Measurements from ENCODE around the gene ADPRS.

Gene ADPRS

DNA sequence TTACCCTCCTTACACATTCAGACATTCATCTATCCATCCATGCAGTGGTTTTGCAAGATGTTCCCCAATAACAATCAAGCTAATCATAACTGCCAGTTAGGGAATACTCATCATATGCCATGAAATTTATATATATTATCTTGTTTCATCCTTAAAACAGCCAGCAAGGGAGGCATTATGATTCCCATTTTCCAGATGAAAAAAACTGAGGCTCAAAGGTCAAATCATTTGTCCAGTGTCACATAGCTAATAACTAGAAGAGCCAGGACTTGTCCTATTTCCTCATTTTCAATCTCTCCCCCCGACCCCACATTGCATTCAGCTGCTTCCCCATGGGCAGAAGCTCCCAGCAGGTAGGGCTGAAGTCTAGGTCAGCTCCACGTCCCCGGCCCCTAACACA lies 43.3 kb downstream of the ADPRS start:
- TF ChIP-seq, protein P1, sequence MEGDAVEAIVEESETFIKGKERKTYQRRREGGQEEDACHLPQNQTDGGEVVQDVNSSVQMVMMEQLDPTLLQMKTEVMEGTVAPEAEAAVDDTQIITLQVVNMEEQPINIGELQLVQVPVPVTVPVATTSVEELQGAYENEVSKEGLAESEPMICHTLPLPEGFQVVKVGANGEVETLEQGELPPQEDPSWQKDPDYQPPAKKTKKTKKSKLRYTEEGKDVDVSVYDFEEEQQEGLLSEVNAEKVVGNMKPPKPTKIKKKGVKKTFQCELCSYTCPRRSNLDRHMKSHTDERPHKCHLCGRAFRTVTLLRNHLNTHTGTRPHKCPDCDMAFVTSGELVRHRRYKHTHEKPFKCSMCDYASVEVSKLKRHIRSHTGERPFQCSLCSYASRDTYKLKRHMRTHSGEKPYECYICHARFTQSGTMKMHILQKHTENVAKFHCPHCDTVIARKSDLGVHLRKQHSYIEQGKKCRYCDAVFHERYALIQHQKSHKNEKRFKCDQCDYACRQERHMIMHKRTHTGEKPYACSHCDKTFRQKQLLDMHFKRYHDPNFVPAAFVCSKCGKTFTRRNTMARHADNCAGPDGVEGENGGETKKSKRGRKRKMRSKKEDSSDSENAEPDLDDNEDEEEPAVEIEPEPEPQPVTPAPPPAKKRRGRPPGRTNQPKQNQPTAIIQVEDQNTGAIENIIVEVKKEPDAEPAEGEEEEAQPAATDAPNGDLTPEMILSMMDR (conservative IDR thresholded peaks at IDR 0.05; ENCODE audit: low read length) = no peak
- no peak overlapping the region for H3K4me3 ChIP-seq (ENCODE audit: low read length)
- DNase-seq (ENCODE audit: low read depth) = no peak

DNA sequence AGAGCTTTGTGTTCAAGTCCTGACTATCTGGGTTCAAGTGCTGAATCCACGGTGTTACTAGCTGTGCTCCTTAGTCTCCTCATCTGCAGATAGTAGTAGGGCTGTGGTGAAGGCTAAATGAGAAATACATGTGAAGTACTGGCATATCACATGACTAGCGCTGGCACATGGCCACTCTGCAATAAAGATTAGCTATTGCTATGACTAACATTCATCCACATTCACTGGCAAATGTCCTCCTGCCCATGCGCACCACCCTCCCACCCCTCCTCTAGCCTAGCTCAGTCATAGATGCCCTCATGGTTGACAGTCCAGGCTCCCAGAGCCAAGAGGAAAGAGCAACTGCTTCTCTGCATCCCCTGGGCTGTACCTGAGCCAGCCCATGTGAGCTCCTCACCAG lies 44.8 kb downstream of the ADPRS start:
- TF ChIP-seq, protein P1 (conservative IDR thresholded peaks at IDR 0.05; ENCODE audit: low read length) = no peak
- peak; percentile 98 for DNase-seq (ENCODE audit: low read depth)
- H3K4me3 ChIP-seq (ENCODE audit: low read length) = no peak overlapping the region

DNA sequence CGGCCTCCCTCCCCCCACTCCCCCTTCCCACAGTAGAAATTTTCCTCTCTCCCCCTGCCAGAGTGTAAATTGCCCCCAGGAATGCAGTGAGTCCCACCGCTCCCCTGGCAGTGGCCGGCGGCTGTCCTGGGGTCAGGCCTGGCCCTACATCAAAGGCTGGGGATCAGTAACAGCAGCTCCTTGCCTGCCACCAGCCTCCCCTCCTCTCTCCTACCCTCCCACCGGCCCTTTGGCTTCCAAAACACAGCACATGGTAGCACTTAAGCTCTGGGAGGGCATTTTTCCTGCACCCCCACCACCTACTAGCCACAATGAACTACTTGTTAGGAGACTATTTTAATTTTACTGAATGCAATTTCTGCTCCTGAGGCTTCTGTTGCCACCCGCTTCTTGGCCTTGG lies 45.3 kb downstream of the ADPRS start:
- no peak overlapping the region for H3K4me3 ChIP-seq (ENCODE audit: low read length)
- no peak for DNase-seq (ENCODE audit: low read depth)
- TF ChIP-seq, protein P1 (conservative IDR thresholded peaks at IDR 0.05; ENCODE audit: low read length) = no peak

DNA sequence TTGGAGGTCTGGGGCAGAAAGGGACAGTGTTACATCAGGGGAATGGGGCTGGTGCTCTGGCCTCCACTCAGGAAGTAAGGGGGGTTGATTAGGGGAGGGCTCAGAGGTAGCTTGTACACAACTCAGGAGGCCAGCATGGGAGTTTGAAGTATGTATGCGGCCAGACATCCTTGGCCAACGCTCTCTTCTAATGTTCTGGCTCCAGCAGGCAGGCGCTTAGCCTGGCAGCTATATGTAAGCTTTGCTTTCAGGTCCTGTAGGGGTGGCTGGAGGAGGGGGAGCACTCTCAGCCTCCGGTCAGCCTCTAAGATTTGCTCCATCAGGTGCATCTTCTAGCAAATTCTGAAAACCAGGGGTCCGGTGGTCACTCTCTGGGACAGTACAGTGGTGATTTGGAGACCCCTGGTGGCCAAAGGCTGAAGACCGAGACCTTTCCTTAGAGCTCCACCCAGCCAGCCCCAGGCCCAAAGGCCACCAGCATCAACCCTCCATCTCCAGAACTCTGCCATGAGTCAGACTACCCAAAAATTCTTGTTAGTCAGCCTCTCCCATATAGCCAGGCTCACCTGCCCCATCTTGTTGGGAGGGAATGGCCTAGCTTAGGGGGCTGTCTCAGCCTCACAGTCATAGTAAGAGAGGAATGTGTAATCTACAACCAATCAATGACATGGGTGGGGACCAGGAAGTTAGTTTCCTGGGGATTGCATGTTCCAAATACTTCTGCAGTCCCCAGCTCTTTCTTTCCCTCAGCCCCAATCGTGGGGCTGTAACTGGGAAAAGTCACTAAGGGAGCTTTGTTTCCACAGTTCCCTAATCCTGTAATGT lies 46.0 kb downstream of the ADPRS start:
- TF ChIP-seq, protein P1 (conservative IDR thresholded peaks at IDR 0.05; ENCODE audit: low read length) = peak; percentile 79
- no peak overlapping the region for H3K4me3 ChIP-seq (ENCODE audit: low read length)
- DNase-seq (ENCODE audit: low read depth) = peak; percentile 67

DNA sequence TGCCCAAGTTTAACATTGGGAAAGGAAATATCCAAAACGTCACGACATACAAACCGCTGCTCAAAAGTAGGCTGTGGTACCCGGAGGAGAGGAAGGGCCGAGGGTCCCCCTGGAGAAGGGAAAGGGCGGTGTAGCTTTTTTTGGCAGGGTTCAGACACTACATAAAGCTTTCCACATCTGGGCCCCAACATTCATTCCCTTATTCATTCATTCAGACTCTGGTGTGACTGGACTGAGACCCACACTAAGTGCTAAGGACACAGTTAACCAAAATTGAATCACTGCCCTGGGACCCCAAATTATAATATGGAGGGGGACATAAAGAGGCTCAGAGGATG lies 46.6 kb downstream of the ADPRS start:
- TF ChIP-seq, protein P1 (conservative IDR thresholded peaks at IDR 0.05; ENCODE audit: low read length) = no peak
- H3K4me3 ChIP-seq (ENCODE audit: low read length) = no peak overlapping the region
- DNase-seq (ENCODE audit: low read depth) = no peak

DNA sequence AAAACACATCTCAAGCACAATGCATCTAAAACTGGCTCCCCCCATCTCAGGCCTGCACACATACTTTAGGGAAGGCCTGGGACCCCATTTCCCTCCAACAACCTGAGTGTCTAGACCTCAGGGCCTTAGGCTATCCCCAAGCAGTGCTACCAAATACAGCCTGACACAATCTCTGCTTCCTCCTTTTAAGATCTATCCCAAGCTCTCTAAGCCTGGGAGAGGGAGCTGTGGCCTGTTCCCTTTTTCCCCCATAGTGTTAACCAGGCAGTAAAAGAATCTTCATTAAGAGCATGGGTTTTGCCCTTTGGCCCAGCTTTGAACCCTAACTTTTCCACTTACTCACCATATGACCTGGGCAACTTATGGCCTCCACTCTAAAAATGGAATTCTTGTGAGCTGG lies 47.1 kb downstream of the ADPRS start:
- TF ChIP-seq, protein P1 (conservative IDR thresholded peaks at IDR 0.05; ENCODE audit: low read length) = no peak
- no peak overlapping the region for H3K4me3 ChIP-seq (ENCODE audit: low read length)
- no peak for DNase-seq (ENCODE audit: low read depth)

DNA sequence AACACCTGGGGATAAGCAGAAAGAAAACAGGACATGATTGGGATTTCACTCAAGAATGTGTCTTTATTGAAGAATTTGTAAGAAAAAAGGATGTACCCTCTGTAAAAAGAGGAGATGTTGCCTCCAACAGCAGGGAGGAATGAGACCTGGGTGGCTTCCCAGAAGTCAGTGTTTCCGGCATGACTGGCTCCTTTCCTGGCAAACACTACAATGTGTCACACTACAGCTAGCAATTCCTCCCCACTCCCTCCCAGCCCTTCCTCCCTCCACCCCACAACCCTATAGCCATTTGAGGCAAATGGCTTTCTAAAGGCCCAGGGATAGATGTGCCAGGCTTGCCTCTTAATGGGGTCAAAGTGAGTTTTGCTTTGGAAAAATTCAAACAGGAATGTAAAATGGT lies 47.8 kb downstream of the ADPRS start:
- H3K4me3 ChIP-seq (ENCODE audit: low read length) = no peak overlapping the region
- peak; percentile 92 for DNase-seq (ENCODE audit: low read depth)
- TF ChIP-seq, protein P1 (conservative IDR thresholded peaks at IDR 0.05; ENCODE audit: low read length) = no peak
